Lung microvascular endothelial cell (primary cell): Measurements from ENCODE around the gene PON2. TPM values are rescaled to one million over a fixed set of nuclear protein-coding genes. Genes with fewer than 3 reads are reported as not detected.

ENCODE experiments used
- DNase-seq, 2 donors: peaks; one replicate each; pipeline versions ENCODE4 v3.0.0 to v3.0.0-alpha.2; 2010; ENCODE audit warnings: low read depth in 2 of 2
- total RNA-seq: library from RNA; depleted of rRNA; stranded (reverse); fragments of >200 nt; gene quantifications from 2 replicates; pipeline ENCODE4 v1.2.1, GENCODE V29; 2014

The PON2 gene
- total RNA-seq, 1 donor from 2014 or later = 123 TPM

DNA sequence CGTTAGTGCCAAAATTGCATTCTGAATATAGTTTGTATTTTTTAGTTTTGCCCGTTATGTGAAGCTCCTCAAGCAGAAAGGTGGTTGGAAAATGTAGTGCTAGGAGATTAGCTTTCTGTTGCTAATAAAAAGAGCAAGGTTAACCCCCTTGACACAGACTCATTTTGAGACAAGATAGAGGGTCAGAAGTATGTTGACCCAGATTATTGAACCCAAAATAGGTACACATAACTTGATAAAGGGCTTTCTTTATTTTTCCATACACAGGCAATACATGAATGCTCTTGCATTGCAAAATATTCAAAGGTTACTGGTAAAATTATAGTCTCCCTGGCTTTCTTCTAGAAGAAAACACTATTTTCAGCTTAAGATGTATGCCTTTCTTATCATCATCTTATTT is 10.0 kb upstream of the PON2 start:
- no peak for DNase-seq

DNA sequence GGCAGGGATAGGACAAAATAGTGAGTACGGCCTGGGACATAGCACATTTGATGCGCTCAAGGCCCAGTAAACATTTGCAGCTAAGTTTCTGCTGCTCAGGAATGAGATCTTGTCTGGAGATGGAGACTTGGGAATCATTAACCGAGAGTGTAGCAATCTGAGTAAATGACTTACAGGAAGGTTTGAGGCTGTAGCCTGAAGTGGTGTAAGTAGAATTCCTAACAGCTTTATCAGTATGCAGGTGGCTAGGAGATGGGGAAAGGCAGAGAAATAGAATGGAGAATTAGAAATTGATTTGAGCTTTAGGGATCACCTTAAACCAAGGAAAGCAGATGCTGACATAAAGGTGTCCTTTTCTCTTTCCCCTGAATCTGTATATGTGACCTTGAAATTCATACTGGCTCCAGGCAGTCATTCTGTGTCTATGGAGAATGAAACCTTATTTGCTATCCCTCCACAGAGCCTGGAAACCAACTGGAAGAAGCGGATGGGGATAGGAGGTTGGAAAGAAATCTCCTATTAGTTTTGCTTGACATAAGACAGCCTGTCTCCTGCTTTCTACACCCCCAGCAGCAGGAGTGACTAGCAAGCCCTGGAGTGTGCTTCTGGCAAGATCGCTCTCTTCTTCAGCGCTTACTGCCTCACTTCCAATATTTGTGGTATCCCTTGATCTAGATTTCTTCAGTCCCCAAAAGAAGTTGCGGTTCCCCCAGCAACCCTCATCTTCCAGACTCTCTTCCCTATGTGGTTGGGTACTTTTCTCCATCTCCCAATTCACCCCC is 6.4 kb upstream of the PON2 start:
- DNase-seq = no peak

DNA sequence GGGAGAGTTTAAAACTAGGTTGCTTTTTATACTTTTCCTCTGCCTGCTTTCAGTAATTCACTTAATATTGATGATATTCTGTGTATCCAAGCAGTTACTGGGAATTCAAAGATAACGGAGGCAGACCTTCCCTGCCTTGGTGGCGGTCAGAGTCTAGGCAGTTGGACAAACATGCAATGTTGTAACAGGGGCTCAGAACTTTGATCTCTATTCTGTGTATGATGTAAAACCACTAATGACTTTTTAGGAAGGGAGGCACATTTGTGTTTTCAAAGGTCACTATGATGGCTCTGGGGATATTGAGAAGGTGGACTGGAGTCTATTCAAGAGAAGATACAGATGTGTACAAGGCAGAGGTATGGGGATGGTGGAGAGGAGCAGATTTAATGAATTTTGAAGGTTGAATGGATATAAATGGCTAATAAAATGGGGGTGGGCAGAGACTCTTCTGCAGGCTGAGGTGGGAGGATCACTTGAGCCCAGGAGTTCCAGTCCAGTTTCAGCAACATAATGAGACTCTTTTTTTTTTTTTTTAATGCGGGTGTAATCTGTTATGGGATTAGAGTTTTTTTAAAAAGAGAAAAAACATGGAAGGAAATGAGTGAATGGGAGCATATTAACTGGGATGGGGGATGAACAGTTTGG is 5.7 kb upstream of the PON2 start:
- no peak for DNase-seq

DNA sequence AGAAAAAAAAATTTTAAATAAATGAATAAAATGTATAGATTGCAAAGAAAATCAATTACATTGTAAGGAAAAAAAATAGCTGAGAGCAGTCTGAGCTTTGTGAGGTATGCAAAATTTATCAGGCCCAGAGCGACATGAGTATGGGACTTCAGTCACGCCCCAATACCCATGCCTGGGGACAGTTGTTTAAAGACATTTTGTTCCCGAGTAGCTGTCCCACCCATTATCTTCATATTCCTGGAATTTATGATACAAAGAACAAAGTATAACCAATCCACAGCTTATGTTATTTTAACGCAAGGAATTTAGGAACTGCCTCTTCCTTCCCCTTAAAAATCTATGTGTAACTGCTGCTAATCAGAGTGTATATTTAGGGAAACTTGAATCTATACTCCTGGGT is 1.6 kb upstream of the PON2 start:
- peak in 1 of 2 donors; percentile 7 for DNase-seq

DNA sequence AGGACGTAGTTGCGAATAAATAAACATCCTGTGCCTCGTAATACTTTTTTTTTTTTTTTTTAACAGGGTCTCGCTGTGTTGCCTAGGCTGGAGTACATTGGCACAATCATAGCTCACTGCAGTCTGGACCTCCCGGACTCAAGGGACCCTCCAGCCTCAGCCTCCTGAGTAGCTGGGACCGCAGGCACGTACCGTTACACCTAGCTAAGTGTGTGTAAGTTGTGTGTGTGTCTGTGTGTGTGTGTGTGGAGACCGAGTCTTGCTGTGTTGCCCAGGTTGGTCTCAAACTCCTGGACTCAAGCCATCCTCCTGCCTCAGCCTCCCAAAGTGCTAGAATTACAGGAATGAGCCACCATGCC is 573 bp upstream of the PON2 start:
- DNase-seq = no peak

DNA sequence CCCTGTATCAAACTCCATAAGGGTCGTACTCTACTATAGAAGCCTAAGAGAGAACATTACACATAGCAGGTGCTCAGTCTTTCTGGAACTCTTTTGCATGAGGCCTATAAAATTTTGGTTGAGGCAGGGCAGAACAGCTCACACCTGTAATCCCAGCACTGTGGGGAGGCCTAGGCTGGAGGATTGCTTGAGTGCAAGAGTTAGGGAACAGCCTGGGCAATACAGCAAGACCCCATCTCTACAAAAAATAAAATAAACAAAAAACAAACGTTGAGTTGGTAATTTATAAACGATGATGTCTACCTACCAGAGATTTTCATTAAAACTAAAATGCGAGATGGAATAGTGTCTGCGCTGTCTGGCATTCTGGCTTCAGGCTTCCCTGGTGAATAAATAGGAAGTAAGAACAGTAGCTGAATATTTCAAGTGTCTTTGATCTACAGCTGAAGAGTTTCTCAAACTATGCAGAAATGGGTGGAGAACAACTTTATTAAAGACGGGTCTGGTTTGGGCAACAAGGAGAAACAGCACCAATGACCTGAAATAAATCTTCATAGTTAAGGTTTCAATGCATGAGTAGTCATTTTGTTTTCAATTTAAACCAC is 774 bp downstream of the PON2 start:
- DNase-seq = peak in 1 of 2 donors; percentile 5

DNA sequence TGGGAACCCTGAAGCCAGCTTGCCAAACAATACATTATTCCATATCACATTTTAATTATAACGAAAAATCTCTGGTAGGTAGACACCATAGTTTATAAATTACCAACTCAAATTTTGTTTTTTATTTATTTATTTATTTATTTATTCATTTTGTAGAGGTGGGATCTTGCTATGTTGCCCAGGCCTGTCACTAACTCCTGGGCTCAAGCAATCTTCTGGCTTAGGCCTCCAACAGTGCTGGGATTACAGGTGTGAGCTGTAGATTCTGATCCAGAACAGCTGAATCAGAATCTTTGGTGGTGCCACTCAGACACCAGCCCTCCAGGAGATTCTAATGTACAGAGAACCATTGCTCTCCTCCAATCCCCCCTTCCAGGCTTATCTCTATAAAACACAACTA is 1.7 kb downstream of the PON2 start:
- no peak for DNase-seq

DNA sequence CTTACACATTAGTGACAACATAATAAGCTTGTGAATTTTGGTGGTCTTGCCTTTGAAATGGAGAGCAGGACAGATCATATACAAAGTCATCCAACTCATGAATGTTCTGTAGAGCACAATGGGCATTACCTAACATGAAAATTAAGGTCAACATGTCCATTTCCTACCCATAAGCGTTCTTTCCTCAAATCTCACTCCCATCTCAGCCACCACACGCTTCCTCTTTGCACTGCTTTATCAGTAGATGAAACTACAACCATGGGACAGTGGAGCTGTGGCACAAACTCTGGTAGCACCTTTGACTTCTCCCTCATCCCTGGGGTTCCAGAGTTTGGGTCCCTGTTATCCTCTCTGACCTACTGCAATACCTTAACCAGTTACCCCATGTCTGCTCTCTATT is 2.2 kb downstream of the PON2 start:
- peak in 1 of 2 donors; percentile 60 for DNase-seq

DNA sequence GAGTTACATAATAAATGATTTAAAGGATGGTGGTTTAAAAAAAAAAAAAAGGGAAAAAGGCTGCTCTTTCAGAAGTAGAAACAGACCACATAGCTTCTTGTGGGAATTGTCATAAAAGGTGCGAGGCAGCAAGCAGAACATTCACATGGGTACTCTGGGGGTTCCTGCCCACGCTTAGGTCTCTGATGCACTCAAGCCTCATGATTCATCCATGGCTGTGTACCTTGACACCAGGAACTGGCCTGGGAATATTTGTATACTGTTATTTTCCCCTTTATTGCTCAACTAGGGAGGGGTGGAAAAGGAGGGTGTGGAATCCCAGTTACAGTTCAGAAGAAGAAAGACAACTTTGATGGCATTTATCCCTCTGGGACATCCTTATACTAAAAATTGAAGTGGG is 4.0 kb downstream of the PON2 start:
- peak; percentile 7 to 23 for DNase-seq

DNA sequence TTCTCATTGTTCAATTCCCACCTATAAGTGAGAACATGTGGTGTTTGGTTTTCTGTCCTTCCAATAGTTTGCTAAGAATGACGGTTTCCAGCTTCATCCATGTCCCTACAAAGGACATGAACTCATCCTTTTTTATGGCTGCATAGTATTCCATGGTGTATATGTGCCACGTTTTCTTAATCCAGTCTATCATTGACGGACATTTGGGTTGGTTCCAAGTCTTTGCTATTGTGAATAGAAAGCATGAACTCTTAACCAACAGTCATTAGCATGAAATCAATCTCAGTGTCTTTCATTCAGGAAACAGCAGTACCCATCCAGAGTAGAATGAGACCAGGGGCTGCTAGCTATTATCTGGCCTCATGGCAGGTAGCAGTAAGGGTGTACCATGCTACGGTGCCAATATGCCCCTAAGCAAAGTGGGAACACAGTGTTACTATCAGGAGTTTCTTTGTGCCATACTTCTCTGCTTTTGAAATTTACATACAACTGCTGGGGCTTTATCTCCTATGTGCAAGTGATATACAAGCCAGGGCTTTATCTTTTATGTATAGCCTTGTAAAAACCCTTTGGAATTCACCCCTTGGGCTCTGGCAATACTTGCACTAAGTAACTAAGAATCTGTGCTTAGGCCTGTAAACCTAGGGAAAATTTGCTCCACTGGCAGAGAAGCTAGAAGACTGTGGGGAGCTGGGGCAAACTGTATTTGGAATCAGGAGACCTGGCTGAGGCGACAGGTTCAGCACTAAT is 5.4 kb downstream of the PON2 start:
- DNase-seq = no peak

DNA sequence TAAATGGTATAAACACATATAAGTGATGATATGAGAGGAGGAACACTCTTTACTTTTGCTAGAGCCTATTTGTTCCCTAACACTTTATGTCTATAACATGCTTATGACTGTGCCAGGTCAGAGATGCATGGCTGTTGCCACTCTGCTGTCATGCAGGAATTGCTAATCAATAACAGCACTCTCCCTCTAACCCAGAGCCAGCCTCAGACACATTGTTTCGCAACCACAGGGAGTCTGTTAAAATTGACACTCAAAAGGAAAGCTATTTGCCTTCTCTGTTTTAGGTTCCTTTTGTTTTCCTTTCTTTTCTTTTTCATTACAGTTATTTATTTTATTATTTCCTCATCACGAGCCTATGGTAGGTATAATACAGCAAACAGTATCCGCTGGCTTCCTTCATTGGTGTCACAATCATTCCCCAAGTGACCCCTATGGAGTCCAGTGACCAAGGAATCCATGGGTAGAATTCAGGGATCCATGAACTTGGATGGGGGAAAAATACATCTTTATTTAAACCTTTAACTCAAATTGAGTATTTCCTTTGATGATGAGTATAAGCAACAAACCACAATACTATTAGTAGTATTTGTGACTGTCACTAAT is 6.8 kb downstream of the PON2 start:
- no peak for DNase-seq

DNA sequence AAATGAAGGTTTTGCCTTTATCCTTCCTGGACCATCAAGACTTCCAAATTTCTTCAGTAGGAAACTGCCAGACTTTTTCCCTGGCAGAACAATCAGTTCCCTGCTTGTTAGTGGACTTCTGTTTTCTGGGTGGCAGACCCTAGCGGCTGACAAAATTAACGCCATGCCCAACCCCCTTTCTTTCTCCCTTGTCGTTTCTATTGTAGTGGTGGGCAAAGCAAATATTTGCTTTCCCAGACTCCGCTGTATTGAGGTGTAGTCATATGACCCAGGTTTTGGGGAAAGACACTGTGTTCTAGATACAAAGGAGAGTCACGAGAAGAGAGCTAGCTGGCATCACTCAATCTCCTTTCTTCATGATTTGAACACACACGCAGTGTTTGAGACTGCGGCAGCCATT is 7.7 kb downstream of the PON2 start:
- DNase-seq = no peak

DNA sequence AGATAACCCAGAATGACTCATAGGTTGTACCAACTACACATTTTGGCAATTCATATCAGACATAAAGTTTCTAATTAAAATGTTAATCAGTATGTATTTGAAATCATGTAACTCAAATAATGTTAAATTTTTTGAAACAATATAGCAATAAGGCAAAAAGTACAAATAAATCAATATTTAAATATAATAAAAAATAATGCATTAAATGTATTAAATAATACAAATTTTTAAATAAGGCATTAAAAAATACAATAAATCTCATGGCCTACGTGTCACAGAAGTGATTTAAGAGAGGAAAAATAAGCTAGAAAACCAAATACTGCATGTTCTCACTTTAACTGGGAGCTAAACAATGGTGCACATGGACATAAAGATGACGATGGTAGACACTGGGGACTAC is 9.1 kb downstream of the PON2 start:
- no peak for DNase-seq

DNA sequence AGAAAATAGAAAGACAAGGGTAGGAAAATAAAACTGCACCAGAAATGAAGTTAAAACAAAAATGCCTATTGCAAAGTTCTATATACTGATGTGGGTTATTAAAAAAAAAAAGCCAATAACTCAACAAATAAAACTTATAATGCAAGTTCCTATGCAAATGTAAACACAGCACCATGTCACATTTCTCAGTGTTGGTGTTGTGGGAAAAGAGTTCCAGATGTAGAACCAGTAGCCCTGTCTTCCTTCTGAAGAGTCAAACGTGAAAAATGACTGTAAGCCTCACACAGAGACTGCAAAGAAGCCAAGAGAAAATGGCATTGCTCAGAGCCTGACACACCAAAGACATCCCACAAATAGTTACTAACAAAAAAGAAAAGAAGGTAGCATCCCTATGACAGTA is 10.1 kb downstream of the PON2 start:
- no peak for DNase-seq

DNA sequence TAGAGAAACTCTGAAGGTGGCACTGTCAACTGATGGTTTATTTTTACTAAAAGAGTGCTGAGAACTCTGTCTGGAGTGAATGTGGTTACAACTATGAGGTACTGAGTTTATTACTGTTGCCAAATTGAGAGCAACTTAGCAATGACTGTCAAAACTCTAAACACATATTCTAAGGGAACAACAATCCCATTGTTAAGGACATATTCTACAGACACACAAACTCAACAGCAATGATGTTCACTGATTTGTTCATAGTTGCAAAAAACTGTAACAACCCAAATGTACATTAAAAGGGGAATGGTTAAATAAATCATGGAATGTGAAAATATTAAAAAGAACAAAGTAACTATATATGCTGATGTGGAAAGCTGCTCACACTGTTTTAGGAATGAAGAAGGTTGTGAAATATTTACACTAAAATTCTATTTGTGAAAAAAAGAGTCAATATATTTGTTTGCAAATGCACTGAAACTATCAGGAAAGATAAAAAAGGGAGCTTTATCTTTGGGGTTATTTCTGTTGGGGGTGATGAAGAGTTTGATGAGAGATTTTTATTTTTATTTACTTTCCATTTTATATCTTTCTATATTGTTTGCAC is 12.9 kb downstream of the PON2 start:
- no peak for DNase-seq

DNA sequence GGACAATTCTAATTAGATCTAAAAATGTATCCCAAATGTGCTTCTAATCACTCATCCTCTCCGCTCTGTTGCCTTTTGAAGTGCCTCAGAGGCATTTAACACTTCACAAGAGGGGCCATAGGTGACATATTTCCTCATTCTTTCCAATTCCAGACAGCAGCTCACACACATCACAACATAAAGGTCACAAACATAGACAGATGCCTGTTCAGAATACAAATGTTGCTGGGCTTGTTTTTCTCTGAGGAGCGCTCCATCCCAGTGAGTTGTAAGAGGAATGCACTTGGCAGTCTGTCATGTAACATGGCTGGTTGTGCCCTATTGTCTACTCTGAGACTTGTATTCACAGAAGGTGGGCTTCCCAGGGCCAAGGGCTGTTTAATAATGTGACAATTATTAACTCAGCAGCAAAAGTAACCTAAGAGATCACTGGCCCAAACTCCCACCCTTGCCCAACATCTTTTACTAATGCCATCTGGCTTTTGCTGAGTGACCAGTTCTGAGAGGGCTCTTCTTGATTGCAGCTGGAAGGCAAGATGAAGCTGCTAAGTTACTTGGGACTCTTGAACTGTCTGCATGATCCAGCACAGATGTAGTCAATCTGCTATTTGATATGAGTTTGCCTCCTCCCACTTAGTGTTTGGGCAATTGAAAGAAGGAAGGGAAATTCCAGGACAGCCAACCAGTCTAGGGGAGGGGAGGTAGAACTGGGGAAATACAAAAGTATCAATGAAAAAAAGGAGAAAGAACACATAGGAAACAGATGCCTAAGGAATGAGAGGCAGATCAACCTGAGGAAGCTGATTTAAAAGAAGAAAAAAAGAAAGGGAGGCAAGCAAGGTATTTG is 13.6 kb downstream of the PON2 start:
- DNase-seq = peak in 1 of 2 donors; percentile 30

DNA sequence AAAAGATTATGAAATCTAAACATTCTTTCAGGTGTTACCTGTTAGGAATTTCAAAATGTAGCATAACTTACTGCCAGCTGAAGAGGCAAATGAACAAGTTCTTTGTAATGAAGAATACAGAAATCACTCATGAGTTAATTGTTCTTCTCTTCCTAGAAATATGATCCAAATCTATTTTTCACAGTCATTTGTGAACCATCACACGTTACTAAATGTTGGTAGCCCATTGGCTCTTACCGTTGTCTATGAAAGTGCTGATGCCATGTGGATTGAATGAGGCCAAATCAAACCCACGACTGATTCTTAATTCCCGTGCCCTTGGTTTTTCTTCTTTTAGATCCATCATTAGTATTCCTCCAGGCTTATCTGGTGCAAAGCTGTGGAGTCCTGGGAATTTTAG is 22.8 kb downstream of the PON2 start:
- no peak for DNase-seq

DNA sequence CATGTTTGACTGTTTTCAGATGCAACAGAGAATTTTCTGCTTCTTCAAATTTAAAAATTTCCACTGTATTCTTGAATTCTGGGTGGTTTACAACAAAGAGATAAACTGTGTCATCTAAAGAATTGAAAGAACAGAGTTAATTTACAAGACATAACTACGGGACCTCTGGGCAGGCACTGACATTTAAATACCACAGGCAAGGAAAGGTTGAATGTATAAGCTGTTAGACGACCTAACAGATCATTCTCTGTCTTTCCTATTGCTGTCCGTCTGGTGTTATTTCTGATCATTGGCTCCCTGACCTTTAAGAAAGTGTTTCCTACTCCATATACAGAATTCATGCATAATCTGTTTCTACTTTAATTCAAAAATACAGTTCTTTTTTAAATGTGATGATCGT is 23.2 kb downstream of the PON2 start:
- no peak for DNase-seq

DNA sequence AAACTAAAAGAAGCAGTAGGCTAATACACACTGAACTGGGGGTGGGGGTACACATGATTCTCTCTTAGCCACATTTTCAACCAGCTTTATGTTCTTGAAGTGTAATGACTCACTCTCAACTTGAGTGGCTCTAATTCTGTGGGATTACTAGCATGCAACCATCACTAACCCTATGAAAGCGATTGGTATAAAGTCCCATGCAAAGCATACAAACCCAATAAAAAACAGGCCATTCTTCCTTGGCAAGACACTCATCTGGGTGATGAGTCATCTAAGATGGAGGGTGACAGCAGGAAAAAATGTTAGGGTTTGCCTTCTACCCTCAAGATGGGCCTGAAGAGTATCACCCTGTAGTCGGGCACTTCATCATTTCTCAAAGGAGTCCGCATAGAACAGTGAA is 23.8 kb downstream of the PON2 start:
- DNase-seq = no peak

DNA sequence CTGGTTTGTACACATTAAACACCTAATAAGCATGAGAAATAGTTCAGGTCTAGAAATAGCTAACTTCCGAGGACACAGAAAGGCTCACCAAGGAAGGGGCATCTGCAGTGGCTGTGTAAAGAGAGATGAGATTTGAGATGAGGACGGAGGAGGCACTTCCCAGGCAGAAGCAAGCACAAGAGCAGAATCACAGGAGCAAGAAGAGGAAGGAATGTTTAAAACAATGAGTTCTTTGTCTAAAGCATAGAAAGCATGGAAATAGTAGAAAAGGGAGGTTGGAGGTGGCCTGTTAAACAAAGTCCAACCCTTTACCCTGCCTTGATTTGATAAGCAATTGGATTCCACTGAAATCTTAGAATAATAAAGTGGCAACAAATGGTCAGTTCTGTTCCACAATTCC is 27.1 kb downstream of the PON2 start:
- no peak for DNase-seq

DNA sequence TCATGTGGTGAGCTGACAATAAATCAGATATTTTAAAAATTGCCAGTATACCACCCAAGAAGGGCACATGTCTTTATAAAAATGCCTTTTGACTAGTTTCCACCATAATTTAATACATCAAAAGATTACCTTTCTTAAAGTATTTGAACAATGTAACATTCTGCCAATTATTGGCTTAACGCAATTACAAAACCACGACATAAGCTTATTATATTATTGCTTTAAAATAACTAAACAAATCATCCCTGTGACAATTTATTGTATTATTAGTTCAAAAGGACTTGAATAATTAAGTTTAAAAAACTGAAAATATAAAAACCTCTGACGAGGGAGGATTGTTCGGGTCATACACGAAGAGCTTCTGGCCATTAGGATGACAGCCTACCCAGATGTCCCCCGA is 29.0 kb downstream of the PON2 start:
- DNase-seq = no peak
